Right lobe of liver (tissue), 4 donors: Measurements from ENCODE around the gene MARK2.

Source experiments
- CTCF ChIP-seq, 4 donors: fragments of 200-600 bp in 3 of 4; fragments of 450-650 bp in 1 of 4; IDR thresholded peaks; one replicate each; pipeline versions ENCODE4 v1.5.1 to v1.8.0; 2016 to 2022; ENCODE audit warnings: antibody characterized with exemption in 4 of 4, mild to moderate bottlenecking in 2 of 4
- POLR2A ChIP-seq: fragments of 450-650 bp; IDR thresholded peaks from one replicate; pipeline ENCODE4 v1.6.1; 2017; ENCODE audit warnings: antibody characterized with exemption, mild to moderate bottlenecking
- donor health status: DM: no; HTN: no; CAD: no.
- donor health status: DM: no; HTN: no; CAD: no.
- donor health status: DM: no; HTN: yes; CAD: no.

- no peak for TF ChIP-seq POLR2A
- no peak for TF ChIP-seq CTCF (IDR thresholded peaks at IDR 0.05)
Measured at GRCh38 chr11:63845303-63845702, 6.4 kb downstream of the MARK2 start.
